ENCODE data around the gene UBXN2A.

UBXN2A gene

DNA sequence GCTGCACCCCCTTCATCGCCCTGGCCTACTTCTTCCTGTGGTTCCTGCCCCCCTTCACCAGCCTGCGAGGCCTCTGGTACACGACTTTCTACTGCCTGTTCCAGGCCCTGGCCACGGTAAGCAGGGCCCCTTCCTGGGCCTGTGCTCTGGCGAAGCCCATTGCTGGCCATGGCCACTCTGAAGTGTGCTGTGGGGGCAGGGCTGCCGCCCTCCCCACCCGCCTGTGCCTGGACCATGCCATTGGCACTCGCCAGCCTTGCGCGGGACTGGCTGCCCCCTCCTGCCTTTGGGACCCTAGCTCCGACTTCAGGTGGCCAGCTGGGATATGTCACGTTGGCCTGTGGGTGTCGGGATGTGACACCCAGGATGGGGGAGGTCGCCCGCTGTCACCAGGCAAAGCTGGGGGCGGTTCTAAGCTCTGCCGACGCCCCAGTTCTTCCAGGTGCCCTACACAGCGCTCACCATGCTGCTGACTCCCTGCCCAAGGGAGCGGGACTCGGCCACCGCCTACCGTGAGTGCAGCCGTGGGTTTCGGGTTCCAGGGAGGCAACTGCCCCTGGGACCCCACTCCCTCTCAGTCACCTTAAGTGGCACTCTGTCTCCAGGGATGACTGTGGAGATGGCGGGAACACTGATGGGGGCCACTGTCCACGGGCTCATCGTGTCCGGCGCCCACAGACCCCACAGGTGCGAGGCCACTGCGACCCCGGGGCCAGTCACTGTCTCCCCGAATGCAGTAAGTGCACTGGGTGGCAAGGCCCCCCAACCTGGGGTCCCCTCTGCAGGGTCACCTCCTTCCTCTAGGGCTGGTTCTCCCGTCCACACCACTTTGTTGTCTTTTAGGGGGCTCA is 76.8 kb downstream of the UBXN2A start:
- no peak overlapping the region for H3K4me3 ChIP-seq (ENCODE audit: low read length)
- H3K9ac ChIP-seq (ENCODE audit: low read depth, low read length) = no peak overlapping the region
- H3K27me3 ChIP-seq (ENCODE audit: insufficient read depth, low read length) = no peaks in the 10 kb centered on the region

DNA sequence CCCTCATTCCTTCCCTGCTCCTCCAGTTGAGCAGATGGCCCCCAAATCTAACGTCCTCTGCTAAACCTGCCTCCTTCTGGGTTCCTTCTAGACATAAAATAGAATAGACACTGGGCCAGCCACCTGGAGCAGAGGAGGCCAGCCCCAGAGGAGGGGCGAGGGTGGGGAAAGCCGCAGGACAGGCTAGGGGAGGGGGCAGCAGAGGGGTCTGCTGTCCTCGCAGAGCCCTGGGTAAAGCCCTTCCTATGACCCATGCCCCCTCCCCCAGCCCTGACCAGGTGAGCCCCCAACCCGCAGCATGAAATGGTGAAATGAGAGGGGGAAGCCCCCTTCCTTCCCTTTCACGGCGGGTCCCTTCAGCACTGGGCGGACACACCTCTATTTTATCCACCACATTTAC is 77.4 kb downstream of the UBXN2A start:
- no peak overlapping the region for H3K9ac ChIP-seq (ENCODE audit: low read depth, low read length)
- no peaks in the 10 kb centered on the region; the same call in 1 of the 2 replicates for H3K4me1 ChIP-seq (ENCODE audit: insufficient read depth, low read length)
- H3K27me3 ChIP-seq (ENCODE audit: insufficient read depth, low read length) = no peaks in the 10 kb centered on the region
- H3K4me3 ChIP-seq (ENCODE audit: low read length) = no peak overlapping the region
- no peak overlapping the region for H3K27ac ChIP-seq (ENCODE audit: low read length)
- 0 out of 2 replicates have a peak, but pooled peaks cover 4% of the 10 kb centered on the region for H3K36me3 ChIP-seq (ENCODE audit: insufficient read depth, low read depth, low read length)
- H3K9me3 ChIP-seq (ENCODE audit: insufficient read depth, low read depth, low read length) = no peaks in the 10 kb centered on the region

More for the DNA sequence above, 76.8 kb downstream of the UBXN2A start:
- Histone ChIP-seq H3K36me3 (ENCODE audit: insufficient read depth, low read depth, low read length) (no peaks in the 10 kb centered on the region), H3K27ac (ENCODE audit: low read length) (no peak overlapping the region), H3K9me3 (ENCODE audit: insufficient read depth, low read depth, low read length) (no peaks in the 10 kb centered on the region), H3K4me1 (ENCODE audit: insufficient read depth, low read length) (no peaks in the 10 kb centered on the region; the same call in 1 of the 2 replicates)

DNA sequence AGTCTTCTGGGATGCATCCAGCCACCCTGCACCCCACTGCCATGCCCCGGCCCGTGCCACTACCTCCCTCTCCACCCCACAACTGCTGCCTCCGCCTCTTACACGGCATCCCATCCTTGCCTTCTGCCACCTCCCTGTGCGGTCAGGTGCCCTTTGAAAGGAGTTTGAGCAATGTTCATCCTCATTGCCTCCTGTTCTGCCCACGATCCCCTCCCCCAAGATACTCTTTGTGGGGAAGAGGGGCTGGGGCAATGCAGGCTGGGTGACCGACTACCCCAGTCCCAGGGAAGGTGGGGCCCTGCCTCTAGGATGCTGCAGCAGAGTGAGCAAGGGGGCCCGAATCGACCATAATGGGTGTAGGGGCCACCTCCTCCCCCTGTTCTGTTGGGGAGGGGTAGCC is 78.0 kb downstream of the UBXN2A start:
- Histone ChIP-seq H3K36me3 (ENCODE audit: insufficient read depth, low read depth, low read length) (peaks cover 4% of the 10 kb centered on the region; the same call in 1 of the 2 replicates), H3K4me1 (ENCODE audit: insufficient read depth, low read length) (no peaks in the 10 kb centered on the region; the same call in 1 of the 2 replicates), H3K27ac (ENCODE audit: low read length) (no peak overlapping the region), H3K9me3 (ENCODE audit: insufficient read depth, low read depth, low read length) (no peaks in the 10 kb centered on the region), H3K27me3 (ENCODE audit: insufficient read depth, low read length) (no peaks in the 10 kb centered on the region), H3K9ac (ENCODE audit: low read depth, low read length) (no peak overlapping the region), H3K4me3 (ENCODE audit: low read length) (no peak overlapping the region)

DNA sequence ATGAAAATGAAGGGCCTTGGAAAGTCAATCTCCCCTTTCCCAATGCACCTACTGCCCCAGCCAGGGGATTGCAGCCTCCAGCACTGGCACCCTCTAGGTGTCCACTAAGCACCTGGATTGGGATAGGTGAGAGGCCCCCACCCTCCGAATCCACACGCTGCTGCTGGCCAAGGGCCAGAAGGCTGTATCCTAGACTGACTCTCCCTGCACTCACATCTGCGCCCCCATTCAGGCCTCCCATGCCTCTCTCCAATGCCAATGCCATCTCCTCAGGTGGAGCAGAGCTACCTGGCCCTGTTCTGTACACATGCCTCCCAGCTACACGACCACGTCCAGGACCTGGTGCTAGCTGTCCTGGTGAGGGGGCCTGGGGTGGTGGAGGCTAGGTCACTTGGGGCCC is 79.5 kb downstream of the UBXN2A start:
- Histone ChIP-seq H3K27ac (ENCODE audit: low read length) (no peak overlapping the region), H3K36me3 (ENCODE audit: insufficient read depth, low read depth, low read length) (peaks cover 14% of the 10 kb centered on the region; the same call in 1 of the 2 replicates), H3K4me1 (ENCODE audit: insufficient read depth, low read length) (no peaks in the 10 kb centered on the region; the same call in 1 of the 2 replicates), H3K9me3 (ENCODE audit: insufficient read depth, low read depth, low read length) (no peaks in the 10 kb centered on the region), H3K4me3 (ENCODE audit: low read length) (no peak overlapping the region), H3K9ac (ENCODE audit: low read depth, low read length) (no peak overlapping the region), H3K27me3 (ENCODE audit: insufficient read depth, low read length) (no peaks in the 10 kb centered on the region)

- H3K27ac ChIP-seq (ENCODE audit: low read length) = no peak overlapping the region
- peaks cover 19% of the 10 kb centered on the region; the same call in 1 of the 2 replicates for H3K36me3 ChIP-seq (ENCODE audit: insufficient read depth, low read depth, low read length)
- no peak overlapping the region for H3K9ac ChIP-seq (ENCODE audit: low read depth, low read length)
- no peaks in the 10 kb centered on the region for H3K27me3 ChIP-seq (ENCODE audit: insufficient read depth, low read length)
- no peaks in the 10 kb centered on the region for H3K9me3 ChIP-seq (ENCODE audit: insufficient read depth, low read depth, low read length)
- H3K4me3 ChIP-seq (ENCODE audit: low read length) = no peak overlapping the region
- H3K4me1 ChIP-seq (ENCODE audit: insufficient read depth, low read length) = peaks cover under 1% of the 10 kb centered on the region; the same call in 1 of the 2 replicates
These were observed 80.0 kb downstream of the UBXN2A start for GRCh38 chr2:24020244-24020643.

GRCh38 chr2:24021122-24021998 is 81.1 kb downstream of the UBXN2A start:
- no peaks in the 10 kb centered on the region for H3K9me3 ChIP-seq (ENCODE audit: insufficient read depth, low read depth, low read length)
- H3K27ac ChIP-seq (ENCODE audit: low read length) = no peak overlapping the region
- peaks cover 9% of the 10 kb centered on the region; the same call in 1 of the 2 replicates for H3K4me1 ChIP-seq (ENCODE audit: insufficient read depth, low read length)
- H3K9ac ChIP-seq (ENCODE audit: low read depth, low read length) = no peak overlapping the region
- no peaks in the 10 kb centered on the region for H3K27me3 ChIP-seq (ENCODE audit: insufficient read depth, low read length)
- H3K4me3 ChIP-seq (ENCODE audit: low read length) = no peak overlapping the region
- H3K36me3 ChIP-seq (ENCODE audit: insufficient read depth, low read depth, low read length) = peaks cover 22% of the 10 kb centered on the region; the same call in 1 of the 2 replicates

DNA sequence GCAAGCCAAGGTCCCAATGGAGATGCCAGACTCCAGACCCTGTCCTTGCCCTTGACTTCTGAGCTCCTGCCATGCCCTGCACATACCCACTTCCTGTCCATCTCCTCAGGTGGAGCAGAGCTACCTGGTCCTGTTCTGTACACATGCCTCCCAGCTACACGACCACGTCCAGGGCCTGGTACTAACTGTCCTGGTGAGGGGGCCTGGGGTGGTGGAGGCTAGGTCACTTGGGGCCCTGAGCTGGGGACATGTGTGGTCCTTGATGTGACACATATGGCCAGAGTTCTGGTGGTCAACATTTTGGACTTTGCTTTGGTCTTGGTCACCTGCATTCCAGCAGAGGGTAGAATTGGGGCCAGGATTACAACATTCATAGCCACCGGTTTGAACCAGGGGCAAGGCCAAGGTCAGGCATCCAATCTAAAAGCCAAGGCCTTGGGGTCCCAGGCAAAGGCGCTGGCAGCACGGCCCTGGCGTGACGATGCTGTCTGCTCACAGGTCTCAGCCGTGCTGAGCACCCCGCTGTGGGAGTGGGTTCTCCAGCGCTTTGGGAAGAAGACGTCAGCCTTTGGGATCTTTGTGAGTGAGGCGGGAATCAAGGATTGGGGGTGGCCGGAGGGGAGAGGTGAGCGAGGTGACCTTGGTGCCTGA is 82.2 kb downstream of the UBXN2A start:
- no peak overlapping the region for H3K27ac ChIP-seq (ENCODE audit: low read length)
- H3K36me3 ChIP-seq (ENCODE audit: insufficient read depth, low read depth, low read length) = peaks cover 22% of the 10 kb centered on the region; the same call in 1 of the 2 replicates
- H3K9ac ChIP-seq (ENCODE audit: low read depth, low read length) = no peak overlapping the region
- peaks cover 16% of the 10 kb centered on the region; the same call in 1 of the 2 replicates for H3K4me1 ChIP-seq (ENCODE audit: insufficient read depth, low read length)
- H3K4me3 ChIP-seq (ENCODE audit: low read length) = no peak overlapping the region
- no peaks in the 10 kb centered on the region for H3K9me3 ChIP-seq (ENCODE audit: insufficient read depth, low read depth, low read length)
- H3K27me3 ChIP-seq (ENCODE audit: insufficient read depth, low read length) = no peaks in the 10 kb centered on the region

- Histone ChIP-seq H3K4me1 (ENCODE audit: insufficient read depth, low read length) (peaks cover 18% of the 10 kb centered on the region; the same call in 1 of the 2 replicates), H3K9me3 (ENCODE audit: insufficient read depth, low read depth, low read length) (no peaks in the 10 kb centered on the region), H3K36me3 (ENCODE audit: insufficient read depth, low read depth, low read length) (peaks cover 22% of the 10 kb centered on the region; the same call in 1 of the 2 replicates), H3K27ac (ENCODE audit: low read length) (no peak overlapping the region), H3K4me3 (ENCODE audit: low read length) (no peak overlapping the region), H3K9ac (ENCODE audit: low read depth, low read length) (no peak overlapping the region), H3K27me3 (ENCODE audit: insufficient read depth, low read length) (no peaks in the 10 kb centered on the region)
These were observed 82.8 kb downstream of the UBXN2A start for GRCh38 chr2:24022975-24023575.

DNA sequence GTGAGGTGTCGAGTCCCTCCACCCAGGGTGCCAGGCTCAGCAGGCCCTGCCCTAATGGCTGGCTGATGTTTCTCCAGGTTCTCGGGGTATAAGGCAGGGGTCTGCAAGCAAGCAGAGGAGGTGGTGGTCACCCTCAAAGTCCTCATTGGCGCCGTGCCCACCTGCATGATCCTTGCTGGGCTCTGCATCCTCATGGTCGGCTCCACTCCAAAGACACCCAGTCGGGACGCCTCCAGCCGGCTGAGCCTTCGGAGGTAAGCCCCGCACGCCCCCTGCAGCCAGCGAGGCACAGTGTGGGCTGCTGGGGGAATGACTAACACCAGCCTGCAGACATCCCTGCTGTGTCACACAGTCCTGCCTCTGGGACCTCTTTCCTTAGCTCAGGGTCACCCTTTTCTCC is 83.8 kb downstream of the UBXN2A start:
- peak overlapping the region; percentile 66; the same call in 1 of the 2 replicates for H3K9ac ChIP-seq (ENCODE audit: low read depth, low read length)
- no peaks in the 10 kb centered on the region for H3K9me3 ChIP-seq (ENCODE audit: insufficient read depth, low read depth, low read length)
- no peak overlapping the region for H3K27ac ChIP-seq (ENCODE audit: low read length)
- H3K36me3 ChIP-seq (ENCODE audit: insufficient read depth, low read depth, low read length) = peaks cover 28% of the 10 kb centered on the region; the same call in 1 of the 2 replicates
- peaks cover 18% of the 10 kb centered on the region; the same call in 1 of the 2 replicates for H3K4me1 ChIP-seq (ENCODE audit: insufficient read depth, low read length)
- H3K27me3 ChIP-seq (ENCODE audit: insufficient read depth, low read length) = no peaks in the 10 kb centered on the region
- no peak overlapping the region for H3K4me3 ChIP-seq (ENCODE audit: low read length)

GRCh38 chr2:24024996-24025663 is 84.9 kb downstream of the UBXN2A start:
- peaks cover 39% of the 10 kb centered on the region for H3K36me3 ChIP-seq (ENCODE audit: insufficient read depth, low read depth, low read length)
- H3K27me3 ChIP-seq (ENCODE audit: insufficient read depth, low read length) = no peaks in the 10 kb centered on the region
- no peak overlapping the region for H3K4me3 ChIP-seq (ENCODE audit: low read length)
- peaks cover 18% of the 10 kb centered on the region; the same call in 1 of the 2 replicates for H3K4me1 ChIP-seq (ENCODE audit: insufficient read depth, low read length)
- H3K27ac ChIP-seq (ENCODE audit: low read length) = peak overlapping the region; percentile 20
- peak overlapping the region; percentile 66; the same call in 1 of the 2 replicates for H3K9ac ChIP-seq (ENCODE audit: low read depth, low read length)
- no peaks in the 10 kb centered on the region for H3K9me3 ChIP-seq (ENCODE audit: insufficient read depth, low read depth, low read length)
